GM23338 (cell line): ENCODE results near the gene LRRFIP2. TPM values are rescaled to one million over a fixed set of nuclear protein-coding genes. Genes with fewer than 3 reads are reported as not detected.

Source experiments
- ATAC-seq: fragments of 200-7000 bp; cut with Tn5 transposase; 3 replicates; pipeline ENCODE4 v1.9.1; 2020
- DNase-seq: peaks from one replicate; pipeline ENCODE4 v3.0.0-alpha.2; 2015; ENCODE audit warnings: low spot score
- H2AFZ ChIP-seq: fragments of 200-600 bp; sonication (generic); 2 replicates; pipeline ENCODE4 v1.8.0; 2016; ENCODE audit warnings: antibody characterized with exemption, mild to moderate bottlenecking, moderate library complexity
- H3F3A ChIP-seq: fragments of 200-600 bp; sonication (generic); replicated peaks from 2 replicates; pipeline ENCODE4 v1.8.0; 2017; ENCODE audit warnings: antibody characterized with exemption, mixed run types, low read depth
- H3K27ac ChIP-seq: fragments of 200-600 bp; sonication (generic); 2 replicates; pipeline ENCODE4 v1.6.1; 2016; ENCODE audit warnings: low read depth
- H3K27me3 ChIP-seq: fragments of 200-600 bp; sonication (generic); 2 replicates; pipeline ENCODE4 v1.8.0; 2016; ENCODE audit warnings: mild to moderate bottlenecking, mixed run types, moderate library complexity; ENCODE audit not compliant: insufficient read depth
- H3K36me3 ChIP-seq: fragments of 200-600 bp; sonication (generic); 2 replicates; pipeline ENCODE4 v1.8.0; 2016; ENCODE audit warnings: mild to moderate bottlenecking; ENCODE audit not compliant: insufficient read depth
- H3K4me1 ChIP-seq: fragments of 200-600 bp; sonication (generic); 2 replicates; pipeline ENCODE4 v1.8.0; 2016; ENCODE audit warnings: mild to moderate bottlenecking, moderate library complexity; ENCODE audit not compliant: insufficient read depth
- H3K4me2 ChIP-seq: fragments of 200-600 bp; sonication (generic); 2 replicates; pipeline ENCODE4 v1.7.1; 2017; ENCODE audit warnings: mixed run types
- H3K4me3 ChIP-seq: fragments of 200-600 bp; sonication (generic); 2 replicates; pipeline ENCODE4 v1.6.1; 2016; ENCODE audit warnings: mixed run types
- H3K79me2 ChIP-seq: fragments of 200-600 bp; sonication (generic); replicated peaks from 2 replicates; pipeline ENCODE4 v1.8.0; 2017; ENCODE audit warnings: mild to moderate bottlenecking; ENCODE audit not compliant: insufficient read depth
- H3K9me2 ChIP-seq: fragments of 200-600 bp; sonication (generic); 2 replicates; pipeline ENCODE4 v1.8.0; 2017; ENCODE audit not compliant: insufficient read depth
- H4K20me1 ChIP-seq: fragments of 200-600 bp; sonication (generic); replicated peaks from 2 replicates; pipeline ENCODE4 v1.8.0; 2017; ENCODE audit warnings: mild to moderate bottlenecking; ENCODE audit not compliant: insufficient read depth
- H3K27ac Mint-ChIP-seq: 2 replicates; pipeline ENCODE4 v1.8.0; 2020; ENCODE audit warnings: inconsistent platforms, mild to moderate bottlenecking, moderate library complexity, mixed read lengths
- H3K27me3 Mint-ChIP-seq: 3 replicates; pipeline ENCODE4 v1.8.0; 2022; ENCODE audit warnings: low read depth, mild to moderate bottlenecking, moderate library complexity, mixed read lengths, inconsistent platforms; ENCODE audit not compliant: insufficient read depth, poor library complexity
- H3K36me3 Mint-ChIP-seq: 3 replicates; pipeline ENCODE4 v1.8.0; 2021; ENCODE audit warnings: low read depth, mild to moderate bottlenecking, inconsistent platforms, moderate library complexity, mixed read lengths
- H3K4me1 Mint-ChIP-seq: 3 replicates; pipeline ENCODE4 v1.8.0; 2020; ENCODE audit warnings: mild to moderate bottlenecking, inconsistent platforms, mixed read lengths
- H3K4me3 Mint-ChIP-seq: 3 replicates; pipeline ENCODE4 v1.8.0; 2021; ENCODE audit warnings: moderate library complexity, mild to moderate bottlenecking, inconsistent platforms, mixed read lengths
- H3K9me3 Mint-ChIP-seq: 3 replicates; pipeline ENCODE4 v1.8.0; 2020; ENCODE audit warnings: moderate library complexity, mild to moderate bottlenecking, inconsistent platforms, mixed read lengths
- CREB1 ChIP-seq: fragments of 250-450 bp; sonication (Bioruptor Pico); IDR thresholded peaks from 2 replicates; pipeline ENCODE4 v1.5.0; 2020; ENCODE audit warnings: low read depth, mild to moderate bottlenecking, moderate library complexity
- EZH2 ChIP-seq: fragments of 200-600 bp; sonication (generic); IDR thresholded peaks from one replicate; pipeline ENCODE4 v1.8.0; 2017; ENCODE audit warnings: antibody characterized with exemption, mild to moderate bottlenecking, low read depth; ENCODE audit not compliant: unreplicated experiment
- EZH2phosphoT487 ChIP-seq: fragments of 200-600 bp; sonication (generic); IDR thresholded peaks from one replicate; pipeline ENCODE4 v1.8.1; 2018; ENCODE audit warnings: antibody characterized with exemption; ENCODE audit not compliant: unreplicated experiment
- JUNB ChIP-seq: IDR thresholded peaks from one replicate; pipeline ENCODE4 v1.6.1; 2016; ENCODE audit warnings: antibody characterized with exemption; ENCODE audit not compliant: unreplicated experiment
- NANOG ChIP-seq: IDR thresholded peaks from 2 replicates; pipeline ENCODE4 v1.6.1; 2016; ENCODE audit warnings: antibody characterized with exemption, borderline replicate concordance
- POLR2AphosphoS5 ChIP-seq: IDR thresholded peaks from 2 replicates; pipeline ENCODE4 v1.6.1; 2016; ENCODE audit warnings: antibody characterized with exemption, low read depth
- ZNF114 ChIP-seq: fragments of 250-450 bp; sonication (Bioruptor Pico); IDR thresholded peaks from 2 replicates; pipeline ENCODE4 v1.5.0; 2020; ENCODE audit warnings: mild to moderate bottlenecking, moderate library complexity
- ZNF331 ChIP-seq: fragments of 250-450 bp; sonication (Bioruptor Pico); IDR thresholded peaks from 2 replicates; pipeline ENCODE4 v1.5.0; 2020; ENCODE audit warnings: low read depth, mild to moderate bottlenecking, moderate library complexity
- polyA plus RNA-seq: library from polyadenylated mRNA; unstranded; fragments of >200 nt; fragmentation: Nextera tagmentation; extraction: Ambion mirVana; gene quantifications from 2 replicates; pipeline ENCODE4 v1.2.1, GENCODE V29; 2016
- total RNA-seq: library from RNA; depleted of rRNA; stranded (reverse); fragments of >200 nt; shearing (Covaris generic); gene quantifications from 2 replicates; pipeline ENCODE4 v1.2.3, GENCODE V29; 2014
- TF ChIP-seq, protein P1 (sequence below): fragments of 250-450 bp; sonication (Bioruptor Pico); IDR thresholded peaks from 2 replicates; pipeline ENCODE4 v1.5.0; 2020; ENCODE audit warnings: mild to moderate bottlenecking, moderate library complexity

Gene LRRFIP2
- total and polyA plus RNA-seq, 2 experiments from 2014 or later: 20.3 to 29.0 TPM

DNA sequence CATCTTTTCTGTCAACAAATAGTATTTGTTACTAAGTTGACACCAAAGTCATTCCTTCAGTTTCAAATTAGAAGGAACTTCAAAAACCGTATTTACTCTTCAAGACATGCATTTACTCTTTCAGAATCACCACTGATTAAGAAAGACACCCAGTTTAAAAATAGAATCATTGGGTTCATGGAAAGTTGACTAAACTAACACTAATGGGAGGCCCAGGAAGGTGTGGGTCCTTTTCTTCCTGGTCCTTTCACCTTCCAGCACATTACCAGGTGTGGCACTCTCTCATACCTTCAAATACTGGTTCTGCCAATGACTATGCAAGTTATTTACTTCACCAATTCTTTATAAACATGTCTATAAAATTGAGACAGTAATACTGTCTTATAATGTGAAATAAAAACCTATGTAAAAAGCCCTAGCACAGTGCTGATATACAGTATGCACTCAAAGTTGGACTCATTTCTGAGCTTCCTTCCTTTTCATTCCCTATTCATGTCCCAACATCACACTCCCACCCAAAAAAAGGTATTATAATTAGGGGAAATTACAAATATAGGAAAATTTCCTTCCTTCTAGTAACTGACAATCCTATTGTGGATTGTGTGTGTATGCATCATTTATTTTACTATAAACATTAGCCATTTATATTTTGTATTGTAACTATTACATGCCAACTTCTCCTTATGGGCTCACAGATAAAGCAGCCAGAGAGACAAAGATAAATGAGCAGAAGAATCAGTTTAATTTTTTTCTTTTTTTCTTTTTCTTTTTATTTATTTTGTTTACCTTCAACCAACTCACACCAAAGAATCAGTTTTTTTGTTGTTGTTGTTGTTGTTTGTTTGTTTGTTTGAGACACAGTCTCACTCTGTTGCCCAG, 48.9 kb downstream of the LRRFIP2 start (continued):
- TF ChIP-seq, protein P1, sequence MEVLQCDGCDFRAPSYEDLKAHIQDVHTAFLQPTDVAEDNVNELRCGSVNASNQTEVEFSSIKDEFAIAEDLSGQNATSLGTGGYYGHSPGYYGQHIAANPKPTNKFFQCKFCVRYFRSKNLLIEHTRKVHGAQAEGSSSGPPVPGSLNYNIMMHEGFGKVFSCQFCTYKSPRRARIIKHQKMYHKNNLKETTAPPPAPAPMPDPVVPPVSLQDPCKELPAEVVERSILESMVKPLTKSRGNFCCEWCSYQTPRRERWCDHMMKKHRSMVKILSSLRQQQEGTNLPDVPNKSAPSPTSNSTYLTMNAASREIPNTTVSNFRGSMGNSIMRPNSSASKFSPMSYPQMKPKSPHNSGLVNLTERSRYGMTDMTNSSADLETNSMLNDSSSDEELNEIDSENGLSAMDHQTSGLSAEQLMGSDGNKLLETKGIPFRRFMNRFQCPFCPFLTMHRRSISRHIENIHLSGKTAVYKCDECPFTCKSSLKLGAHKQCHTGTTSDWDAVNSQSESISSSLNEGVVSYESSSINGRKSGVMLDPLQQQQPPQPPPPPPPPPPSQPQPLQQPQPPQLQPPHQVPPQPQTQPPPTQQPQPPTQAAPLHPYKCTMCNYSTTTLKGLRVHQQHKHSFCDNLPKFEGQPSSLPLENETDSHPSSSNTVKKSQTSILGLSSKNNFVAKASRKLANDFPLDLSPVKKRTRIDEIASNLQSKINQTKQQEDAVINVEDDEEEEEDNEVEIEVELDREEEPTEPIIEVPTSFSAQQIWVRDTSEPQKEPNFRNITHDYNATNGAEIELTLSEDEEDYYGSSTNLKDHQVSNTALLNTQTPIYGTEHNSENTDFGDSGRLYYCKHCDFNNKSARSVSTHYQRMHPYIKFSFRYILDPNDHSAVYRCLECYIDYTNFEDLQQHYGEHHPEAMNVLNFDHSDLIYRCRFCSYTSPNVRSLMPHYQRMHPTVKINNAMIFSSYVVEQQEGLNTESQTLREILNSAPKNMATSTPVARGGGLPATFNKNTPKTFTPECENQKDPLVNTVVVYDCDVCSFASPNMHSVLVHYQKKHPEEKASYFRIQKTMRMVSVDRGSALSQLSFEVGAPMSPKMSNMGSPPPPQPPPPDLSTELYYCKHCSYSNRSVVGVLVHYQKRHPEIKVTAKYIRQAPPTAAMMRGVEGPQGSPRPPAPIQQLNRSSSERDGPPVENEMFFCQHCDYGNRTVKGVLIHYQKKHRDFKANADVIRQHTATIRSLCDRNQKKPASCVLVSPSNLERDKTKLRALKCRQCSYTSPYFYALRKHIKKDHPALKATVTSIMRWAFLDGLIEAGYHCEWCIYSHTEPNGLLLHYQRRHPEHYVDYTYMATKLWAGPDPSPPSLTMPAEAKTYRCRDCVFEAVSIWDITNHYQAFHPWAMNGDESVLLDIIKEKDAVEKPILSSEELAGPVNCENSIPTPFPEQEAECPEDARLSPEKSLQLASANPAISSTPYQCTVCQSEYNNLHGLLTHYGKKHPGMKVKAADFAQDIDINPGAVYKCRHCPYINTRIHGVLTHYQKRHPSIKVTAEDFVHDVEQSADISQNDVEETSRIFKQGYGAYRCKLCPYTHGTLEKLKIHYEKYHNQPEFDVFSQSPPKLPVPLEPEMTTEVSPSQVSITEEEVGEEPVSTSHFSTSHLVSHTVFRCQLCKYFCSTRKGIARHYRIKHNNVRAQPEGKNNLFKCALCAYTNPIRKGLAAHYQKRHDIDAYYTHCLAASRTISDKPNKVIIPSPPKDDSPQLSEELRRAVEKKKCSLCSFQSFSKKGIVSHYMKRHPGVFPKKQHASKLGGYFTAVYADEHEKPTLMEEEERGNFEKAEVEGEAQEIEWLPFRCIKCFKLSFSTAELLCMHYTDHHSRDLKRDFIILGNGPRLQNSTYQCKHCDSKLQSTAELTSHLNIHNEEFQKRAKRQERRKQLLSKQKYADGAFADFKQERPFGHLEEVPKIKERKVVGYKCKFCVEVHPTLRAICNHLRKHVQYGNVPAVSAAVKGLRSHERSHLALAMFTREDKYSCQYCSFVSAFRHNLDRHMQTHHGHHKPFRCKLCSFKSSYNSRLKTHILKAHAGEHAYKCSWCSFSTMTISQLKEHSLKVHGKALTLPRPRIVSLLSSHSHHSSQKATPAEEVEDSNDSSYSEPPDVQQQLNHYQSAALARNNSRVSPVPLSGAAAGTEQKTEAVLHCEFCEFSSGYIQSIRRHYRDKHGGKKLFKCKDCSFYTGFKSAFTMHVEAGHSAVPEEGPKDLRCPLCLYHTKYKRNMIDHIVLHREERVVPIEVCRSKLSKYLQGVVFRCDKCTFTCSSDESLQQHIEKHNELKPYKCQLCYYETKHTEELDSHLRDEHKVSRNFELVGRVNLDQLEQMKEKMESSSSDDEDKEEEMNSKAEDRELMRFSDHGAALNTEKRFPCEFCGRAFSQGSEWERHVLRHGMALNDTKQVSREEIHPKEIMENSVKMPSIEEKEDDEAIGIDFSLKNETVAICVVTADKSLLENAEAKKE: no peak
- TF ChIP-seq CREB1 (no peak), EZH2phosphoT487 (no peak), JUNB (no peak), POLR2AphosphoS5 (no peak), ZNF331 (CRISPR knock-in tag) (no peak)

DNA sequence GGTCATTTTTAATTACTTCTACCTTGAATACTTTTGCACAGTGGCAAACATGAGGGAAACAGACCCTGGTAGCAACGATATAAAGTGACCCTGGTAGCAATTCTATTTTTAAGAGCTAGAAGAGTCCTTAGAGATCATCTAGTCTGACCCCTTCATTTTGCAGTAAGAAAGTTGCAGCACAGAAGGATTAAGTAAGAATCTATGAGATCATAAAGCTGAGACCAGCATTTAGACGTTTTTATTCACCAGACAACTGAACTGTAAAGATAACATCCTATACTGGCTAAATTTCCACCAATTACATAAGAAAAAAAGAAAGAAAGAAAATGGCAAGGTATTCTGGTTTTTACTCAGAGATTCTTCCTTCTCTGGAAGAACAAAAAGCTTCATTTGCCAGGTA, 49.9 kb downstream of the LRRFIP2 start:
- Mint-ChIP-seq H3K4me3 (no peak overlapping the region), H3K9me3 (no peaks in the 10 kb centered on the region), H3K27ac (no peak overlapping the region), H3K36me3 (no peaks in the 10 kb centered on the region), H3K27me3 (no peaks in the 10 kb centered on the region), H3K4me1 (no peaks in the 10 kb centered on the region)
- no peak for DNase-seq
- H2AFZ ChIP-seq: no peak overlapping the region
- no peak overlapping the region for H3K4me3 ChIP-seq
- no peaks in the 10 kb centered on the region for H3K36me3 ChIP-seq
- no peaks in the 10 kb centered on the region for H4K20me1 ChIP-seq
- H3K27me3 ChIP-seq: no peaks in the 10 kb centered on the region
- no peaks in the 10 kb centered on the region for H3K9me2 ChIP-seq
- no peaks in the 10 kb centered on the region for H3K79me2 ChIP-seq
- no peak overlapping the region for H3K4me2 ChIP-seq
- H3F3A ChIP-seq: no peaks in the 10 kb centered on the region
- no peaks in the 10 kb centered on the region for H3K4me1 ChIP-seq
- ATAC-seq: no peak
- no peak overlapping the region for H3K27ac ChIP-seq
- TF ChIP-seq NANOG (no peak), POLR2AphosphoS5 (no peak), ZNF114 (CRISPR knock-in tag) (no peak), EZH2 (no peak)
- TF ChIP-seq, protein P1: no peak
